ENCODE results near the gene SMO.

DNA sequence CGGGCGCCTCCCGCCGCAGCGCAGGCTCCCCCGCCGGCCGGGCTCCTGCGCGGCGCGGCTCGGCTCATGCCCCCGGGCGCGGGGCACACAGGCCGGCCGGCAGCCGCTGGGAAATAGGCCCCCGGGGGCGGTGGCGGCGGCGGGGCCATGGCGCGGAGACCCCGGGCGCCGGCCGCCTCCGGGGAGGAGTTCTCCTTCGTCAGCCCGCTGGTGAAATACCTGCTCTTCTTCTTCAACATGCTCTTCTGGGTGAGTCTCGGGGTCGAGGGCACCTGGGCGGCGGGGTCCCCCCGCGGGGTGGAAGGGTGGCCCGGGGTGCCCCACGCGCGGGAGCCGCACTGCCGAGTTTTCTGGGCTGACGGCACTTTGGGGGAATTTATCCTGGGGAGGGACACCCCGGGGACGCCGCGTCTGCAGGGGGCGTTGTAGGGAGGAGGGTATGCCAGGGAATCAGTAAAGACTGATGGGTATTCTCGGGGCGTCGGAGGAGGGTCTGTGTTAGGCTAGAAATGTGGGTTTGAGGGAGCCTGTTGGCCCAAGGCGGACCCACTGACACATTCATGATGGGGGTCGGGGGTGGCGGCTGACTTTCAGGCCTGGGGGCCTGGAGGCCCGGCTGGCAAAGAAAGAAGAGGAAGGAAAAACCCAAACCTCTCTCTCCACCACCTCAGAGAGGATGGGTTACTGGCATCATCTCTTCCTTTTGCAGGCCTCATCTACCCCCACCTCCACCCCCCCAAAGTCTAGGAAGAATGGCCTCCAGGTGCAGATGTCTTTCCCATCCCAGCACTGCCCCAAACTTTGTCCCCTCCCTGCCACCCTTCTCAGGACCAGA lies 43.4 kb upstream of the SMO start:
- TF ChIP-seq, protein P1, sequence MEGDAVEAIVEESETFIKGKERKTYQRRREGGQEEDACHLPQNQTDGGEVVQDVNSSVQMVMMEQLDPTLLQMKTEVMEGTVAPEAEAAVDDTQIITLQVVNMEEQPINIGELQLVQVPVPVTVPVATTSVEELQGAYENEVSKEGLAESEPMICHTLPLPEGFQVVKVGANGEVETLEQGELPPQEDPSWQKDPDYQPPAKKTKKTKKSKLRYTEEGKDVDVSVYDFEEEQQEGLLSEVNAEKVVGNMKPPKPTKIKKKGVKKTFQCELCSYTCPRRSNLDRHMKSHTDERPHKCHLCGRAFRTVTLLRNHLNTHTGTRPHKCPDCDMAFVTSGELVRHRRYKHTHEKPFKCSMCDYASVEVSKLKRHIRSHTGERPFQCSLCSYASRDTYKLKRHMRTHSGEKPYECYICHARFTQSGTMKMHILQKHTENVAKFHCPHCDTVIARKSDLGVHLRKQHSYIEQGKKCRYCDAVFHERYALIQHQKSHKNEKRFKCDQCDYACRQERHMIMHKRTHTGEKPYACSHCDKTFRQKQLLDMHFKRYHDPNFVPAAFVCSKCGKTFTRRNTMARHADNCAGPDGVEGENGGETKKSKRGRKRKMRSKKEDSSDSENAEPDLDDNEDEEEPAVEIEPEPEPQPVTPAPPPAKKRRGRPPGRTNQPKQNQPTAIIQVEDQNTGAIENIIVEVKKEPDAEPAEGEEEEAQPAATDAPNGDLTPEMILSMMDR (IDR thresholded peaks at IDR 0.05; ENCODE audit: insufficient read depth, low read length, poor library complexity, severe bottlenecking) = peak; percentile 66
- no peak for TF ChIP-seq EZH2phosphoT487 (conservative IDR thresholded peaks at IDR 0.05; ENCODE audit: low read length)

Data from SU-DHL-6 (cell line).